GM23338 (cell line): ENCODE data around the gene TEKT2. TPM values are rescaled to one million over a fixed set of nuclear protein-coding genes. Genes with fewer than 3 reads are reported as not detected.

Source experiments
- ATAC-seq: fragments of 200-7000 bp; cut with Tn5 transposase; 3 replicates; pipeline ENCODE4 v1.9.1; 2020
- DNase-seq: peaks from one replicate; pipeline ENCODE4 v3.0.0-alpha.2; 2015; ENCODE audit warnings: low spot score
- H2AFZ ChIP-seq: fragments of 200-600 bp; sonication (generic); 2 replicates; pipeline ENCODE4 v1.8.0; 2016; ENCODE audit warnings: antibody characterized with exemption, mild to moderate bottlenecking, moderate library complexity
- H3F3A ChIP-seq: fragments of 200-600 bp; sonication (generic); replicated peaks from 2 replicates; pipeline ENCODE4 v1.8.0; 2017; ENCODE audit warnings: antibody characterized with exemption, mixed run types, low read depth
- H3K27ac ChIP-seq: fragments of 200-600 bp; sonication (generic); 2 replicates; pipeline ENCODE4 v1.6.1; 2016; ENCODE audit warnings: low read depth
- H3K27me3 ChIP-seq: fragments of 200-600 bp; sonication (generic); 2 replicates; pipeline ENCODE4 v1.8.0; 2016; ENCODE audit warnings: mild to moderate bottlenecking, mixed run types, moderate library complexity; ENCODE audit not compliant: insufficient read depth
- H3K36me3 ChIP-seq: fragments of 200-600 bp; sonication (generic); 2 replicates; pipeline ENCODE4 v1.8.0; 2016; ENCODE audit warnings: mild to moderate bottlenecking; ENCODE audit not compliant: insufficient read depth
- H3K4me1 ChIP-seq: fragments of 200-600 bp; sonication (generic); 2 replicates; pipeline ENCODE4 v1.8.0; 2016; ENCODE audit warnings: mild to moderate bottlenecking, moderate library complexity; ENCODE audit not compliant: insufficient read depth
- H3K4me2 ChIP-seq: fragments of 200-600 bp; sonication (generic); 2 replicates; pipeline ENCODE4 v1.7.1; 2017; ENCODE audit warnings: mixed run types
- H3K4me3 ChIP-seq: fragments of 200-600 bp; sonication (generic); 2 replicates; pipeline ENCODE4 v1.6.1; 2016; ENCODE audit warnings: mixed run types
- H3K79me2 ChIP-seq: fragments of 200-600 bp; sonication (generic); replicated peaks from 2 replicates; pipeline ENCODE4 v1.8.0; 2017; ENCODE audit warnings: mild to moderate bottlenecking; ENCODE audit not compliant: insufficient read depth
- H3K9me2 ChIP-seq: fragments of 200-600 bp; sonication (generic); 2 replicates; pipeline ENCODE4 v1.8.0; 2017; ENCODE audit not compliant: insufficient read depth
- H4K20me1 ChIP-seq: fragments of 200-600 bp; sonication (generic); replicated peaks from 2 replicates; pipeline ENCODE4 v1.8.0; 2017; ENCODE audit warnings: mild to moderate bottlenecking; ENCODE audit not compliant: insufficient read depth
- H3K27ac Mint-ChIP-seq: 2 replicates; pipeline ENCODE4 v1.8.0; 2020; ENCODE audit warnings: inconsistent platforms, mild to moderate bottlenecking, moderate library complexity, mixed read lengths
- H3K27me3 Mint-ChIP-seq: 3 replicates; pipeline ENCODE4 v1.8.0; 2022; ENCODE audit warnings: low read depth, mild to moderate bottlenecking, moderate library complexity, mixed read lengths, inconsistent platforms; ENCODE audit not compliant: insufficient read depth, poor library complexity
- H3K36me3 Mint-ChIP-seq: 3 replicates; pipeline ENCODE4 v1.8.0; 2021; ENCODE audit warnings: low read depth, mild to moderate bottlenecking, inconsistent platforms, moderate library complexity, mixed read lengths
- H3K4me1 Mint-ChIP-seq: 3 replicates; pipeline ENCODE4 v1.8.0; 2020; ENCODE audit warnings: mild to moderate bottlenecking, inconsistent platforms, mixed read lengths
- H3K4me3 Mint-ChIP-seq: 3 replicates; pipeline ENCODE4 v1.8.0; 2021; ENCODE audit warnings: moderate library complexity, mild to moderate bottlenecking, inconsistent platforms, mixed read lengths
- H3K9me3 Mint-ChIP-seq: 3 replicates; pipeline ENCODE4 v1.8.0; 2020; ENCODE audit warnings: moderate library complexity, mild to moderate bottlenecking, inconsistent platforms, mixed read lengths
- CREB1 ChIP-seq: fragments of 250-450 bp; sonication (Bioruptor Pico); IDR thresholded peaks from 2 replicates; pipeline ENCODE4 v1.5.0; 2020; ENCODE audit warnings: low read depth, mild to moderate bottlenecking, moderate library complexity
- CTCF ChIP-seq, 2 experiments: fragments of 200-600 bp in 1 of 2; sonication (generic) in 1 of 2; conservative IDR thresholded peaks; 2 replicates each; pipeline versions ENCODE4 v1.5.1 to v1.6.1; 2016 to 2017; ENCODE audit warnings: antibody characterized with exemption in 2 of 2, low read depth in 2 of 2, mild to moderate bottlenecking in 2 of 2, moderate library complexity in 1 of 2
- ETS1 ChIP-seq: IDR thresholded peaks from 2 replicates; pipeline ENCODE4 v1.6.1; 2016; ENCODE audit warnings: antibody characterized with exemption
- EZH2 ChIP-seq: fragments of 200-600 bp; sonication (generic); IDR thresholded peaks from one replicate; pipeline ENCODE4 v1.8.0; 2017; ENCODE audit warnings: antibody characterized with exemption, mild to moderate bottlenecking, low read depth; ENCODE audit not compliant: unreplicated experiment
- EZH2phosphoT487 ChIP-seq: fragments of 200-600 bp; sonication (generic); IDR thresholded peaks from one replicate; pipeline ENCODE4 v1.8.1; 2018; ENCODE audit warnings: antibody characterized with exemption; ENCODE audit not compliant: unreplicated experiment
- JUNB ChIP-seq: IDR thresholded peaks from one replicate; pipeline ENCODE4 v1.6.1; 2016; ENCODE audit warnings: antibody characterized with exemption; ENCODE audit not compliant: unreplicated experiment
- NANOG ChIP-seq: IDR thresholded peaks from 2 replicates; pipeline ENCODE4 v1.6.1; 2016; ENCODE audit warnings: antibody characterized with exemption, borderline replicate concordance
- POLR2AphosphoS5 ChIP-seq: IDR thresholded peaks from 2 replicates; pipeline ENCODE4 v1.6.1; 2016; ENCODE audit warnings: antibody characterized with exemption, low read depth
- REST ChIP-seq: IDR thresholded peaks from one replicate; pipeline ENCODE4 v1.6.1; 2018; ENCODE audit warnings: antibody characterized with exemption; ENCODE audit not compliant: unreplicated experiment
- STAT1 ChIP-seq: IDR thresholded peaks from one replicate; pipeline ENCODE4 v1.6.1; 2016; ENCODE audit warnings: antibody characterized with exemption; ENCODE audit not compliant: unreplicated experiment
- ZNF114 ChIP-seq: fragments of 250-450 bp; sonication (Bioruptor Pico); IDR thresholded peaks from 2 replicates; pipeline ENCODE4 v1.5.0; 2020; ENCODE audit warnings: mild to moderate bottlenecking, moderate library complexity
- ZNF331 ChIP-seq: fragments of 250-450 bp; sonication (Bioruptor Pico); IDR thresholded peaks from 2 replicates; pipeline ENCODE4 v1.5.0; 2020; ENCODE audit warnings: low read depth, mild to moderate bottlenecking, moderate library complexity
- ZNF462 ChIP-seq: fragments of 250-450 bp; sonication (Bioruptor Pico); IDR thresholded peaks from 2 replicates; pipeline ENCODE4 v1.5.0; 2020; ENCODE audit warnings: mild to moderate bottlenecking, moderate library complexity
- polyA plus RNA-seq: library from polyadenylated mRNA; unstranded; fragments of >200 nt; fragmentation: Nextera tagmentation; extraction: Ambion mirVana; gene quantifications from 2 replicates; pipeline ENCODE4 v1.2.1, GENCODE V29; 2016
- total RNA-seq: library from RNA; depleted of rRNA; stranded (reverse); fragments of >200 nt; shearing (Covaris generic); gene quantifications from 2 replicates; pipeline ENCODE4 v1.2.3, GENCODE V29; 2014

The TEKT2 gene
- total and polyA plus RNA-seq, 2 experiments from 2014 or later, result 0.36 to 0.94 TPM

GRCh38 chr1:36092166-36092797 lies 8.4 kb downstream of the TEKT2 start:
- Histone ChIP-seq H3K79me2 (peaks cover 13% of the 10 kb centered on the region), H3K36me3 (peaks cover 13% of the 10 kb centered on the region; the same call in 1 of the 2 replicates), H3K27me3 (no peaks in the 10 kb centered on the region), H3K4me2 (no peak overlapping the region), H3K4me3 (no peak overlapping the region), H3F3A (0 out of 2 replicates have a peak, but pooled peaks cover 15% of the 10 kb centered on the region), H4K20me1 (peaks cover 3% of the 10 kb centered on the region; the same call in 1 of the 2 replicates), H3K9me2 (no peaks in the 10 kb centered on the region), H2AFZ (no peak overlapping the region), H3K4me1 (peaks cover 6% of the 10 kb centered on the region), H3K27ac (no peak overlapping the region)
- Mint-ChIP-seq H3K4me1 (peaks cover 20% of the 10 kb centered on the region), H3K27me3 (peaks cover 3% of the 10 kb centered on the region), H3K9me3 (no peaks in the 10 kb centered on the region; the same call in 2 of the 3 replicates), H3K27ac (no peak overlapping the region), H3K4me3 (no peak overlapping the region), H3K36me3 (peaks cover 31% of the 10 kb centered on the region)
- DNase-seq, result no peak
- ATAC-seq, result no peak
- TF ChIP-seq JUNB (no peak), ZNF114 (no peak), CTCF (conservative IDR thresholded peaks at IDR 0.05; ENCODE audit: low read depth in 2 of 2) (no peak), STAT1 (no peak), ETS1 (no peak), REST (no peak), CREB1 (CRISPR knock-in tag) (no peak), EZH2phosphoT487 (no peak), NANOG (no peak), ZNF331 (CRISPR knock-in tag) (no peak), POLR2AphosphoS5 (no peak), ZNF462 (CRISPR knock-in tag) (no peak), EZH2 (no peak)
